GM18907 (cell line): ENCODE results near the gene PHLDA3.
A peak's percentile ranks its signal among the peaks of the same experiment; 100 is the strongest.

Source experiments
- ATAC-seq: cut with Tn5 transposase; IDR thresholded peaks from one replicate; pipeline ENCODE4 v1.9.1; 2021; ENCODE audit warnings: mild to moderate bottlenecking, moderate library complexity; ENCODE audit not compliant: unreplicated experiment

Gene PHLDA3

GRCh38 chr1:201468844-201469644 is at the start of gene PHLDA3:
PHLDA3 (minus strand) TSS chr1:201469188; CDS start chr1:201468786, 402 bp downstream.
- peak; percentile 81 for ATAC-seq

- ATAC-seq, result no peak
Measured at GRCh38 chr1:201518071-201518470, 49.1 kb upstream of the PHLDA3 start.

DNA sequence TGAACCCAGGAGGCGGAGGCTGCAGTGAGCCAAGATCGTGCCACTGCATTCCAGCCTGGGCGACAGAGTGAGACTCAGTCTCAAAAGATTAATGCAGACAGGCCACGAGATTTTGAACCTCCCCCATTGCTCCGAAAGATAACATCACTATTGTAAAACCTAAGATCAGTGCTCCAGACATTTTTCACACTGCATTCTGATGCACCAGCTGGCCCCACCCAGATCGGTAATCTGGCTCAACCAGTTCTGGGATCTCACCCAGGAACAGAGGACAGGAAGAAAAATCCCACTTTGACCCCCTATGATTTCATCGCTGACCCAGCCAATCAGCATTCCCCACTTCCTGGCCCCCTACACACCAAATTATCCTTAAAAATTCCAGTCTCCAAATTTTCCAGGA is 48.6 kb upstream of the PHLDA3 start:
- ATAC-seq, result no peak

- ATAC-seq, result no peak
Measured at GRCh38 chr1:201516511-201517127, 47.6 kb upstream of the PHLDA3 start.

GRCh38 chr1:201515895-201516294 is 46.9 kb upstream of the PHLDA3 start:
- no peak for ATAC-seq

DNA sequence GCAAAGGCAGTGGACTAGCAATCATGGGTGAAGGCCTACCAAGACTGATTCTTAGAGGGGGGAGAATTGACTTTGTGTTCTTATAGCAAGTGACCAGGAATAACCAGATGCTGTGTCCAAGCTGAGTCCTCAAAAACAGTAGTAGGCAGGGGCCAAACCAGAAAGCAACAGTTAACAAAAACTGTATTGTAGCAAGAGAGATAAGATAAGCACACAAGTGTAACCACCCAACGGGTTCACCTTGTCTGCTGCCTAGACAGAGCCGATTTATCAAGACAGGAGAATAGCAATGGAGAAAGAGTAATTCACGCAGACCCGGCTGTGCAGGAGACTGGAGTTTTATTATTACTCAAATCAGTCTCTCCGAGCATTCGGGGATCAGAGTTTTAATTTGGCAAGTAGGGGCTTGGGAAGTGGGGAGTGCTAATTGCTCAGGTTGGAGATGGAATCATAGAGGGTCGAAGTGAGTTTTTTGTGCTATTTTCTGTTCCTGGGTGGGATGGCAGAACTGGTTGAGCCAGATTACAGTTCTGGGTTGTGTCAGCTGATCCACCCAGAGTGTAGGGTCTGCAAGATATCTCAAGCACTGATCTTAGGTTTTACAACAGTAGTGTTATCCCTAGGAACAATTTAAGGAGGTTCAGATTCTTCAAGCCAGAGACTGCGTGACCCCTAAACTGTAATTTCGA is 46.2 kb upstream of the PHLDA3 start:
- no peak for ATAC-seq

DNA sequence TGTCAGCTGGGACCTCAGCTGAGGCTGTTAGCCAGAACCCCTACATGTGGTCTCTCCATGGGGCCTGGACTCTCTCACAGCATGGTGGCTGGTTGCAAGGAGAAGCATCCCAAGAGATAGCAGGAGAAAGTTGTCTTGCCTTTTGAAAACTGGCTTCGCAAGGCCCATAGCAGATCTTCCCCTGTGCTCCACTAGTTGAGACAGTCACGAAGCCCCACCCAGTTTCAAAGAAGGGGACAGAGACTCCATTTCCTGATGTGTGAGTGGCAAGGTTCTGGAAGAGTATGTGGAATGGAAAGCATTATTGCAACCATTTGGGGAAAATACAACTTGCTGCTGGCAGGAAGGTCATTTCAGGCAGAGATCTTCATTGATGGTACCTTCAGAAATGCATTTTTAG is 45.5 kb upstream of the PHLDA3 start:
- ATAC-seq, result no peak

DNA sequence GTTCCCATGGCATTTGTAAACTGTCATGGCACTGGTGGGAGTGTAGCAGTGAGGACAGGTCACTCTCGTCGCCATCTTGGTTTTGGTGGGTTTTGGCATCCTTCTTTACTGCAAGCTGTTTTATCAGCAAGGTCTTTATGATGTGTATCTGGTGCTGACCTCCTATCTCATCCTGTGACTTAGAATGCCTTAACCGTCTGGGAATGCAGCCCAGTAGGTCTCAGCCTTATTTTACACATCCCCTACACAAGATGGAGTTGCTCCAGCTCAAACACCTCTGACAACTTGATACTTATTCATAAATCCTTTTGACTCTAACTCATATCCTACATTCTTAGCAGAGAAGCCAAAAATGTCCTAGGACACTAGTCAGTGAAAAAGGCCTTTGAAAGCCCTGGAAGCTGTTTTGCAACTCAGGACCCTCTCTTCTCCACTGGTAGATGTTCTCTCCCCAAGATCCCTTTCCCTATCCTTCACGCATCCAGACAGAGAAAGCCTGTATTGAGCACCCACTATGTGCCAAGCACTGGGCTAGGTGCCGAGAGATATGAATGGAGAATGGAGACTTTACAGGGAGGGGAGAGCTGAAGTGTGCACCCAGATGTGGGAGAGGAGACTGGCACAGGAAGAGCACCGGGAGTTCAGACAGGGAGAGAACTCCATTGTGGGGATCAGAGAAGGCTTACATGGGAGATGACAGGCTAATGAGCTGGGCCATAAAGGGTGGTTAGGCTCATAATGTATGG is 44.7 kb upstream of the PHLDA3 start:
- ATAC-seq, result no peak

- ATAC-seq, result no peak
Measured at GRCh38 chr1:201511941-201512539, 43.1 kb upstream of the PHLDA3 start.

DNA sequence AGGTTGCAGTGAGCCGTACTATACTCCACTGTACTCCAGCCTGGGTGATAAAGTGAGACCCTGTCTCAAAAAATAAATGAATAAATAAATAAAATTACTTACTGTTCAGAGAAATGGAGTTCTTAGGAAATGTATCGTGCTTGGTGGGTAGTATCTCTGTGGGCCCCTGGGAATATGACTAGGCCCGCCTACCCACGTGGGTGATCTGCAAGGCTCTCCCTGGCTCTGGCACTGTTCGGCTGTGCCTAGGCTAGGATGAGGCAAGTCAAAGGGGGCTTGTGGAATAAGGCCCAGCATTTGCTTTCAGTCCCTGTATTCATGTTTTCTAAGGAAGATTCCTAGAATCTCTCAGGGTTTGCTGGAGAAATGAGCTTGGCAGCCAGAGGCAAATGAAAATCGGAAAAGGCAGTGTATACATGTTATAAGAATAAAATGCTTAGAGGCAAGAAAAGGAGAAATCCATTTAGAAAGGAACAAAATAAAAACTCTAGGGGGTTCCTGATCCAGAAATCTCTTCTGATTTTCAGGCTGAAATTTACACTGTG is 42.5 kb upstream of the PHLDA3 start:
- ATAC-seq, result no peak

GRCh38 chr1:201510734-201511133 is 41.7 kb upstream of the PHLDA3 start:
- no peak for ATAC-seq

GRCh38 chr1:201509601-201510374 is 40.8 kb upstream of the PHLDA3 start:
- ATAC-seq, result no peak

GRCh38 chr1:201508809-201509208 is 39.8 kb upstream of the PHLDA3 start:
- no peak for ATAC-seq

- peak; percentile 21 for ATAC-seq
Measured at GRCh38 chr1:201507360-201507675, 38.3 kb upstream of the PHLDA3 start.

DNA sequence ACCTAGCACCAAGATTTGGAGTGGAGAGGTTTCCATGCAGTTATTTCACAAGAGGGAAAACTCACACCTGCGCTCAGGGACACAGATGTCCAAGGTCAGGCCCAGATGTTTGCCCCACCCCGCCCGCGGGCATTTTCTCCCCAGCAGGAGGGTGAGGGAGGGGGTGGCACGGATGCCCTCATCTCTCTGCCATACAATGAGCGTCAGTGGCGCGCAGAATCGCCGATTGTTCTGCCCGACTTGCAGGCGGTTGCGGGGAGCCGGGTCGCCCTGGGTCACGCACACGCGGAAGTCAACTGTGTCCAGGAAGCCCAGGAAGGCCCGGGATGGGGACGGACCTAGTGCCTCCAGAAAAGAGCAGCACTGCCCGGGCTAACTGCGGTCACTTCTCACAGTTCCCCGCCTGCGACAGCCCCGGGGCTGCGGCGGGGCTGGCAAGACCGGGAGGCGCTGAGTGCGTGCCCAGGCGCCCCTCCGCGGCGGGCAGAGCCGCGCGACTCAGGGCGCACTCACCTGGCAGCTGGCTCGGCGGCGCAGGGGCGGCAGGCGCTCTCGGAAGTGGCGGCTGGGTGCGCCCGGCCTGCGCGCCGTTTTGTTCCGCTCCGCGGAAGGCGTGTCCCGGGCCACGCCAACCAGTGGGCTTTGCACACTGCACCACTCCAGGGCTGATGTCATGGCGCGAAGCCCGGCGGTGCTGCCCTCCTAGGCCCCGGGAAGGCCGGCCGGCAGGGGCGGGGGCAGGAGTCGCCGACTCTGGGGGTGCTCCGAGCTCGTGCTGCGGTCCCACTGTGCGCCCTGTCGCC is 37.8 kb upstream of the PHLDA3 start, which contains the start of gene CSRP1:
TSS of gene CSRP1 (minus strand) at position 567 of the 803 bp plus-strand sequence. CDS start 10,820 bp downstream, outside the sequence.
- ATAC-seq, result peak; percentile 89

GRCh38 chr1:201506092-201506491 is 37.1 kb upstream of the PHLDA3 start:
- no peak for ATAC-seq

DNA sequence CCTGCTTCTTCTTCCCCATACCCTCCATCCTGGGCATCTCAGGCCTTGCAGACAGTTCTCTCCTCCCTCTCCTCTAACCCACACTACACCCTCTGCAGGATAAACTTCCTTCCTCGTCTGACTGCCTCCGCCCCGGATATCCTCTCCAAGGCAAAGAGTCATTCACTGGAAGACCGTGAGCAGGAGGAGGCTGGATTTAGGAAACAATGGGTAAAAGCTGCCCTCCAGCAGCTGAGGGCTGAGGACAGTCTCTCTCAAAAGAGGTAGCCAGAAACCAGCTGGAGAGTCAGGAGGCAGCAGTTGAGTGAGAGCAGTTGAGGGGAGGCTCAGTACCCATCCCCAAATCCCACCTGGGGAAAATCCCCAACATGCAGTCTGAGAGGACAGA is 36.5 kb upstream of the PHLDA3 start:
- ATAC-seq, result no peak

- ATAC-seq, result no peak
Measured at GRCh38 chr1:201504799-201505502, 36.0 kb upstream of the PHLDA3 start.
